Esophagus squamous epithelium (tissue), 5 donors: ENCODE measurements around the gene CHMP5. TPM values are rescaled to one million over a fixed set of nuclear protein-coding genes. Genes with fewer than 3 reads are reported as not detected.

Experiments
- DNase-seq: peaks from one replicate; lab custom pipeline; 2025; lab: John Stamatoyannopoulos, UW
- H3K27ac ChIP-seq, 4 donors: fragments of 200-600 bp; sonication (generic); one replicate each; pipeline ENCODE4 v1.5.1; 2016 to 2019; ENCODE audit warnings: mild to moderate bottlenecking in 1 of 4
- H3K27me3 ChIP-seq, 4 donors: fragments of 200-600 bp; sonication (generic); 1 replicate in 3 of 4; 2 replicates in 1 of 4; pipeline versions ENCODE4 v1.5.1 to v1.6.0; 2017 to 2021; ENCODE audit warnings: antibody characterized with exemption in 1 of 4
- H3K36me3 ChIP-seq, 3 donors: fragments of 200-600 bp; sonication (generic); one replicate each; pipeline ENCODE4 v1.5.1; 2016 to 2019
- H3K4me1 ChIP-seq, 3 donors: fragments of 200-600 bp; sonication (generic); one replicate each; pipeline ENCODE4 v1.5.1; 2017 to 2019
- H3K4me3 ChIP-seq, 4 donors: fragments of 200-600 bp; sonication (generic); 1 replicate in 3 of 4; 2 replicates in 1 of 4; pipeline ENCODE4 v1.5.1; 2016 to 2019; ENCODE audit warnings: mild to moderate bottlenecking in 2 of 4, moderate library complexity in 1 of 4
- H3K9me3 ChIP-seq, 3 donors: fragments of 200-600 bp; sonication (generic); one replicate each; pipeline ENCODE4 v1.5.1; 2016 to 2019
- CTCF ChIP-seq, 6 experiments: fragments of 450-650 bp in 4 of 6; fragments of 200-600 bp in 2 of 6; sonication (generic) in 2 of 6; IDR thresholded peaks; one replicate each; pipeline ENCODE4 v1.5.1; 2016 to 2019; ENCODE audit warnings: antibody characterized with exemption in 6 of 6, mild to moderate bottlenecking in 4 of 6, moderate library complexity in 4 of 6
- POLR2A ChIP-seq, 4 donors: fragments of 450-650 bp; IDR thresholded peaks; one replicate each; pipeline ENCODE4 v1.6.1; 2017; ENCODE audit warnings: antibody characterized with exemption in 4 of 4, mild to moderate bottlenecking in 4 of 4, moderate library complexity in 3 of 4
- WGBS, 2 donors: methylation state at CpG; one replicate each; pipeline ENCODE4 v1.1.5; 2018; 5-methylcytosine and 5-hydroxymethylcytosine counted together
- intact Hi-C: fragments of 100-400 bp; cut with DNase I; formaldehyde crosslinking; loops from one replicate; pipeline ENCODE4 v1.15.0; 2022
- total RNA-seq, 4 donors: library from RNA; depleted of rRNA; stranded (reverse); fragments of >200 nt; gene quantifications; one replicate each; pipeline ENCODE4 v1.1.0, GENCODE V29; 2016
- donor health status: DM: yes; HTN: yes; CAD: no.

CHMP5 gene
- total RNA-seq, 4 donors from 2014 or later = 37.7 to 62.5 (median 54.2) TPM

GRCh38 chr9:33246269-33246860 is 18.5 kb upstream of the CHMP5 start:
- TF ChIP-seq POLR2A (IDR thresholded peaks at IDR 0.05) (no peak), CTCF (IDR thresholded peaks at IDR 0.05) (no peak)
- Histone ChIP-seq H3K4me3 (no peak overlapping the region), H3K36me3 (peaks cover 0 to 34% (median 0%) of the 10 kb centered on the region in 3 donors), H3K27me3 (no peaks in the 10 kb centered on the region), H3K4me1 (no peaks in the 10 kb centered on the region), H3K27ac (no peak overlapping the region), H3K9me3 (no peaks in the 10 kb centered on the region)
- WGBS, 2 donors = 94 to 97% methylated on average over 4 to 9 of the region's 9 CpGs
- intact Hi-C loops = no loop called here
- DNase-seq = no peak

GRCh38 chr9:33248606-33249005 is 16.2 kb upstream of the CHMP5 start:
- DNase-seq = no peak
- intact Hi-C loops = no loop called here
- 93 to 94% methylated on average over 3 of the region's 3 CpGs for WGBS, 2 donors
- H3K27ac ChIP-seq = no peak overlapping the region
- no peaks in the 10 kb centered on the region for H3K27me3 ChIP-seq
- no peak for TF ChIP-seq CTCF (IDR thresholded peaks at IDR 0.05)
- TF ChIP-seq POLR2A (IDR thresholded peaks at IDR 0.05) = no peak
- H3K9me3 ChIP-seq = no peaks in the 10 kb centered on the region
- no peak overlapping the region for H3K4me3 ChIP-seq
- peaks cover 0 to 56% (median 6%) of the 10 kb centered on the region in 3 donors for H3K36me3 ChIP-seq
- no peaks in the 10 kb centered on the region for H3K4me1 ChIP-seq

GRCh38 chr9:33249087-33249658 is 15.7 kb upstream of the CHMP5 start:
- intact Hi-C loops = no loop called here
- Histone ChIP-seq H3K36me3 (peaks cover 0 to 62% (median 6%) of the 10 kb centered on the region in 3 donors), H3K4me3 (no peak overlapping the region), H3K27me3 (no peaks in the 10 kb centered on the region), H3K4me1 (no peaks in the 10 kb centered on the region), H3K9me3 (no peaks in the 10 kb centered on the region), H3K27ac (no peak overlapping the region)
- 66 to 85% methylated on average over 4 to 5 of the region's 6 CpGs for WGBS, 2 donors
- no peak for TF ChIP-seq CTCF (IDR thresholded peaks at IDR 0.05)
- no peak for TF ChIP-seq POLR2A (IDR thresholded peaks at IDR 0.05)
- no peak for DNase-seq

- TF ChIP-seq CTCF (IDR thresholded peaks at IDR 0.05) (no peak), POLR2A (IDR thresholded peaks at IDR 0.05) (no peak)
- intact Hi-C loops = no loop called here
- 95% methylated on average over 2 of the region's 2 CpGs for WGBS, 2 donors
- Histone ChIP-seq H3K36me3 (peaks cover 8 to 70% (median 12%) of the 10 kb centered on the region in 3 donors), H3K9me3 (no peaks in the 10 kb centered on the region), H3K27ac (no peak overlapping the region), H3K27me3 (no peaks in the 10 kb centered on the region), H3K4me1 (no peaks in the 10 kb centered on the region), H3K4me3 (no peak overlapping the region)
- no peak for DNase-seq
Measured at GRCh38 chr9:33249983-33250382, 14.9 kb upstream of the CHMP5 start.

- 30 to 47% methylated on average over 1 of the region's 1 CpG for WGBS, 2 donors
- intact Hi-C loops = no loop called here
- no peak for TF ChIP-seq POLR2A (IDR thresholded peaks at IDR 0.05)
- no peak for TF ChIP-seq CTCF (IDR thresholded peaks at IDR 0.05)
- no peaks in the 10 kb centered on the region for H3K27me3 ChIP-seq
- DNase-seq = no peak
- no peak overlapping the region for H3K27ac ChIP-seq
- no peaks in the 10 kb centered on the region for H3K4me1 ChIP-seq
- H3K4me3 ChIP-seq = no peak overlapping the region
- no peaks in the 10 kb centered on the region for H3K9me3 ChIP-seq
- H3K36me3 ChIP-seq = peaks cover 13 to 75% (median 17%) of the 10 kb centered on the region in 3 donors
Measured at GRCh38 chr9:33250458-33250995, 14.3 kb upstream of the CHMP5 start.
